GM23248 (cell line): ENCODE results near the gene KRTDAP. TPM values are rescaled to one million over a fixed set of nuclear protein-coding genes. Genes with fewer than 3 reads are reported as not detected.

Experiments used
- DNase-seq: peaks from one replicate; pipeline ENCODE4 v3.0.0-alpha.2; 2015
- H2AFZ ChIP-seq: fragments of 200-600 bp; sonication (generic); 2 replicates; pipeline ENCODE4 v1.6.1; 2016; ENCODE audit warnings: antibody characterized with exemption
- H3F3A ChIP-seq: fragments of 200-600 bp; sonication (generic); 2 replicates; pipeline ENCODE4 v1.6.1; 2016; ENCODE audit warnings: mild to moderate bottlenecking, antibody characterized with exemption, mixed run types; ENCODE audit not compliant: insufficient read depth
- H3K27ac ChIP-seq: fragments of 200-600 bp; sonication (generic); 2 replicates; pipeline ENCODE4 v1.5.1; 2016; ENCODE audit warnings: mild to moderate bottlenecking
- H3K27me3 ChIP-seq: fragments of 200-600 bp; sonication (generic); replicated peaks from 2 replicates; pipeline ENCODE4 v1.6.1; 2016; ENCODE audit warnings: mild to moderate bottlenecking; ENCODE audit not compliant: insufficient read depth
- H3K36me3 ChIP-seq: fragments of 200-600 bp; sonication (generic); 2 replicates; pipeline ENCODE4 v1.6.1; 2016; ENCODE audit warnings: low read depth, mild to moderate bottlenecking
- H3K4me1 ChIP-seq: fragments of 200-600 bp; sonication (generic); 2 replicates; pipeline ENCODE4 v1.6.1; 2016; ENCODE audit warnings: mild to moderate bottlenecking; ENCODE audit not compliant: insufficient read depth
- H3K4me2 ChIP-seq: fragments of 200-600 bp; sonication (generic); one replicate; pipeline ENCODE4 v1.6.1; 2016; ENCODE audit warnings: mild to moderate bottlenecking; ENCODE audit not compliant: unreplicated experiment
- H3K4me3 ChIP-seq: fragments of 200-600 bp; sonication (generic); 2 replicates; pipeline ENCODE4 v1.5.1; 2016; ENCODE audit warnings: mild to moderate bottlenecking
- H3K79me2 ChIP-seq: fragments of 200-600 bp; sonication (generic); 2 replicates; pipeline ENCODE4 v1.6.1; 2016; ENCODE audit warnings: mild to moderate bottlenecking; ENCODE audit not compliant: insufficient read depth
- H3K9ac ChIP-seq: fragments of 200-600 bp; sonication (generic); 2 replicates; pipeline ENCODE4 v1.6.1; 2016; ENCODE audit warnings: mild to moderate bottlenecking
- H3K9me2 ChIP-seq: fragments of 200-600 bp; sonication (generic); 2 replicates; pipeline ENCODE4 v1.6.1; 2016; ENCODE audit warnings: mixed run types, mild to moderate bottlenecking, moderate library complexity; ENCODE audit not compliant: insufficient read depth
- H3K9me3 ChIP-seq: fragments of 200-600 bp; sonication (generic); one replicate; pipeline ENCODE4 v1.6.1; 2017; ENCODE audit warnings: low read depth
- H4K20me1 ChIP-seq: fragments of 200-600 bp; sonication (generic); 2 replicates; pipeline ENCODE4 v1.6.0; 2016; ENCODE audit not compliant: insufficient read depth
- EZH2 ChIP-seq: fragments of 200-600 bp; sonication (generic); IDR thresholded peaks from 2 replicates; pipeline ENCODE4 v1.6.1; 2018; ENCODE audit warnings: antibody characterized with exemption, mild to moderate bottlenecking; ENCODE audit not compliant: insufficient read depth, poor library complexity, severe bottlenecking
- EZH2phosphoT487 ChIP-seq: fragments of 200-600 bp; sonication (generic); IDR thresholded peaks from 2 replicates; pipeline ENCODE4 v1.6.1; 2018; ENCODE audit warnings: antibody characterized with exemption, moderate library complexity, mild to moderate bottlenecking, low read depth; ENCODE audit not compliant: insufficient read depth
- WGBS, 2 experiments: methylation state at CpG; one replicate each; pipeline ENCODE4 v1.1.6; 2015 to 2017; ENCODE audit warnings: low lambda C conversion rate in 2 of 2, low coverage in 1 of 2; ENCODE audit errors: missing lambda C conversion rate in 2 of 2; 5-methylcytosine and 5-hydroxymethylcytosine counted together
- in situ Hi-C: fragments of 300-500 bp; cut with MboI; formaldehyde crosslinking; loops from 2 replicates; pipeline ENCODE4 v1.15.0; 2020
- polyA plus RNA-seq: library from polyadenylated mRNA; unstranded; fragments of >200 nt; fragmentation: Nextera tagmentation; extraction: Ambion mirVana; gene quantifications from 2 replicates; pipeline ENCODE4 v1.2.1, GENCODE V29; 2016
- total RNA-seq: library from RNA; depleted of rRNA; stranded (reverse); fragments of >200 nt; shearing (Covaris generic); gene quantifications from 2 replicates; pipeline ENCODE4 v1.2.3, GENCODE V29; 2014

KRTDAP gene
- total and polyA plus RNA-seq, 2 experiments from 2014 or later, result not detected

GRCh38 chr19:35445826-35446593, 44.3 kb downstream of the KRTDAP start:
- peaks cover 50% of the 10 kb centered on the region for H3K27me3 ChIP-seq
- H4K20me1 ChIP-seq, result no peaks in the 10 kb centered on the region
- H3K27ac ChIP-seq, result no peak overlapping the region
- H3K9me2 ChIP-seq, result no peaks in the 10 kb centered on the region
- in situ Hi-C loops, result no loop called here
- H3K9me3 ChIP-seq, result no peaks in the 10 kb centered on the region
- WGBS, 2 experiments, result 46 to 47% methylated on average over 21 of the region's 21 CpGs
- H3K36me3 ChIP-seq, result no peaks in the 10 kb centered on the region
- no peak overlapping the region for H3K9ac ChIP-seq
- H3F3A ChIP-seq, result no peaks in the 10 kb centered on the region
- no peaks in the 10 kb centered on the region for H3K79me2 ChIP-seq
- no peak for DNase-seq
- H3K4me3 ChIP-seq, result no peak overlapping the region
- no peaks in the 10 kb centered on the region for H3K4me1 ChIP-seq
- no peak for TF ChIP-seq EZH2phosphoT487
- no peak for TF ChIP-seq EZH2
- H2AFZ ChIP-seq, result no peak overlapping the region
- no peak overlapping the region for H3K4me2 ChIP-seq

GRCh38 chr19:35444735-35445134, 45.5 kb downstream of the KRTDAP start:
- Histone ChIP-seq H3K9me2 (no peaks in the 10 kb centered on the region), H3K79me2 (no peaks in the 10 kb centered on the region), H3K9me3 (no peaks in the 10 kb centered on the region), H3K9ac (no peak overlapping the region), H3K4me3 (no peak overlapping the region), H3K27me3 (peaks cover 49% of the 10 kb centered on the region), H4K20me1 (no peaks in the 10 kb centered on the region), H2AFZ (no peak overlapping the region), H3K4me2 (no peak overlapping the region), H3F3A (no peaks in the 10 kb centered on the region), H3K27ac (no peak overlapping the region), H3K36me3 (no peaks in the 10 kb centered on the region), H3K4me1 (no peaks in the 10 kb centered on the region)
- TF ChIP-seq EZH2 (no peak), EZH2phosphoT487 (no peak)
- in situ Hi-C loops, result no loop called here
- no peak for DNase-seq
- 34 to 50% methylated on average over 1 of the region's 1 CpG for WGBS, 2 experiments

GRCh38 chr19:35442091-35442490, 48.2 kb downstream of the KRTDAP start:
- H3K79me2 ChIP-seq, result no peaks in the 10 kb centered on the region
- no peaks in the 10 kb centered on the region for H3K36me3 ChIP-seq
- H3F3A ChIP-seq, result no peaks in the 10 kb centered on the region
- peaks cover 49% of the 10 kb centered on the region for H3K27me3 ChIP-seq
- H3K9ac ChIP-seq, result no peak overlapping the region
- no peak overlapping the region for H2AFZ ChIP-seq
- in situ Hi-C loops, result no loop called here
- H3K4me3 ChIP-seq, result no peak overlapping the region
- no peak for DNase-seq
- no peaks in the 10 kb centered on the region for H3K4me1 ChIP-seq
- H3K9me2 ChIP-seq, result no peaks in the 10 kb centered on the region
- H4K20me1 ChIP-seq, result no peaks in the 10 kb centered on the region
- 60 to 65% methylated on average over 7 of the region's 7 CpGs for WGBS, 2 experiments
- H3K4me2 ChIP-seq, result no peak overlapping the region
- no peaks in the 10 kb centered on the region for H3K9me3 ChIP-seq
- no peak for TF ChIP-seq EZH2
- TF ChIP-seq EZH2phosphoT487, result no peak
- no peak overlapping the region for H3K27ac ChIP-seq

GRCh38 chr19:35439921-35440320, 50.3 kb downstream of the KRTDAP start:
- no peak overlapping the region for H2AFZ ChIP-seq
- H3K9ac ChIP-seq, result no peak overlapping the region
- H3K4me3 ChIP-seq, result no peak overlapping the region
- H3K27ac ChIP-seq, result no peak overlapping the region
- no peaks in the 10 kb centered on the region for H3K9me3 ChIP-seq
- in situ Hi-C loops, result no loop called here
- 0 out of 2 replicates have a peak, but pooled peaks cover 6% of the 10 kb centered on the region for H3F3A ChIP-seq
- H3K9me2 ChIP-seq, result no peaks in the 10 kb centered on the region
- no peaks in the 10 kb centered on the region for H3K79me2 ChIP-seq
- no peaks in the 10 kb centered on the region for H3K36me3 ChIP-seq
- no peak overlapping the region for H3K4me2 ChIP-seq
- peaks cover 34% of the 10 kb centered on the region for H3K27me3 ChIP-seq
- H3K4me1 ChIP-seq, result no peaks in the 10 kb centered on the region
- no peak for DNase-seq
- no peak for TF ChIP-seq EZH2
- no peak for TF ChIP-seq EZH2phosphoT487
- 64 to 74% methylated on average over 6 of the region's 6 CpGs for whole genome bisulfite sequencing, 2 experiments
- no peaks in the 10 kb centered on the region for H4K20me1 ChIP-seq
